Upper lobe of left lung (tissue), 6 donors: ENCODE data around the gene MUC13. TPM values are rescaled to one million over a fixed set of nuclear protein-coding genes. Genes with fewer than 3 reads are reported as not detected.

Experiments
- ATAC-seq, 2 donors: fragments of 200-7000 bp; cut with Tn5 transposase; one replicate each; pipeline ENCODE4 v1.9.1; 2022; ENCODE audit warnings: mild to moderate bottlenecking in 2 of 2, moderate library complexity in 2 of 2; ENCODE audit not compliant: low FRiP score in 2 of 2
- DNase-seq, 2 donors: peaks; one replicate each; pipeline ENCODE4 v3.0.0-alpha.2; 2019 to 2020
- H3K27ac ChIP-seq, 4 donors: fragments of 200-600 bp; sonication (generic); one replicate each; pipeline ENCODE4 v1.5.1; 2016 to 2019
- H3K27me3 ChIP-seq, 4 donors: fragments of 200-600 bp; sonication (generic); one replicate each; pipeline ENCODE4 v1.5.1; 2017 to 2019
- H3K36me3 ChIP-seq, 4 donors: fragments of 200-600 bp; sonication (generic); one replicate each; pipeline ENCODE4 v1.5.1; 2016 to 2019
- H3K4me1 ChIP-seq, 4 donors: fragments of 200-600 bp; sonication (generic); one replicate each; pipeline ENCODE4 v1.5.1; 2018 to 2019
- H3K4me3 ChIP-seq, 4 donors: fragments of 200-600 bp; sonication (generic); one replicate each; pipeline ENCODE4 v1.5.1; 2017 to 2019; ENCODE audit warnings: mild to moderate bottlenecking in 2 of 4, moderate library complexity in 1 of 4
- H3K9me3 ChIP-seq, 4 donors: fragments of 200-600 bp; sonication (generic); one replicate each; pipeline ENCODE4 v1.5.1; 2018 to 2019
- EP300 ChIP-seq, 4 donors: sonication (generic); formaldehyde crosslinking; IDR thresholded peaks; one replicate each; pipeline ENCODE4 v1.5.1; 2017; ENCODE audit warnings: antibody characterized with exemption in 4 of 4, control low read depth in 2 of 4
- POLR2A ChIP-seq, 4 donors: fragments of 450-650 bp; IDR thresholded peaks; one replicate each; pipeline ENCODE4 v1.5.1; 2016 to 2017; ENCODE audit warnings: antibody characterized with exemption in 4 of 4, mild to moderate bottlenecking in 2 of 4
- POLR2AphosphoS5 ChIP-seq, 2 donors: sonication (generic); formaldehyde crosslinking; IDR thresholded peaks; one replicate each; pipeline ENCODE4 v1.5.1; 2017; ENCODE audit warnings: antibody characterized with exemption in 2 of 2
- WGBS, 2 donors: methylation state at CpG; one replicate each; pipeline ENCODE4 v1.1.5; 2017 to 2018; 5-methylcytosine and 5-hydroxymethylcytosine counted together
- total RNA-seq, 6 donors: library from RNA; depleted of rRNA in 4 of 6; stranded (reverse); fragments of >200 nt in 4 of 6; gene quantifications; one replicate each; pipeline versions ENCODE4 v1.1.0 to v1.2.1, GENCODE V29; 2016 to 2021
- TF ChIP-seq, protein P1 (sequence below), 6 experiments: fragments of 450-650 bp in 4 of 6; fragments of 200-600 bp in 2 of 6; sonication (generic) in 2 of 6; IDR thresholded peaks; one replicate each; pipeline ENCODE4 v1.5.1; 2016 to 2019; ENCODE audit warnings: antibody characterized with exemption in 6 of 6
- donor health status: DM: no; HTN: no; CAD: no; lungs with moderate emphysema.
- donor health status: DM: no; HTN: yes; CAD: no; lungs with severe emphysema.

MUC13 gene
- total RNA-seq, 6 donors from 2014 or later: 0.15 to 3.6 (median 0.24) TPM; not detected in 2

DNA sequence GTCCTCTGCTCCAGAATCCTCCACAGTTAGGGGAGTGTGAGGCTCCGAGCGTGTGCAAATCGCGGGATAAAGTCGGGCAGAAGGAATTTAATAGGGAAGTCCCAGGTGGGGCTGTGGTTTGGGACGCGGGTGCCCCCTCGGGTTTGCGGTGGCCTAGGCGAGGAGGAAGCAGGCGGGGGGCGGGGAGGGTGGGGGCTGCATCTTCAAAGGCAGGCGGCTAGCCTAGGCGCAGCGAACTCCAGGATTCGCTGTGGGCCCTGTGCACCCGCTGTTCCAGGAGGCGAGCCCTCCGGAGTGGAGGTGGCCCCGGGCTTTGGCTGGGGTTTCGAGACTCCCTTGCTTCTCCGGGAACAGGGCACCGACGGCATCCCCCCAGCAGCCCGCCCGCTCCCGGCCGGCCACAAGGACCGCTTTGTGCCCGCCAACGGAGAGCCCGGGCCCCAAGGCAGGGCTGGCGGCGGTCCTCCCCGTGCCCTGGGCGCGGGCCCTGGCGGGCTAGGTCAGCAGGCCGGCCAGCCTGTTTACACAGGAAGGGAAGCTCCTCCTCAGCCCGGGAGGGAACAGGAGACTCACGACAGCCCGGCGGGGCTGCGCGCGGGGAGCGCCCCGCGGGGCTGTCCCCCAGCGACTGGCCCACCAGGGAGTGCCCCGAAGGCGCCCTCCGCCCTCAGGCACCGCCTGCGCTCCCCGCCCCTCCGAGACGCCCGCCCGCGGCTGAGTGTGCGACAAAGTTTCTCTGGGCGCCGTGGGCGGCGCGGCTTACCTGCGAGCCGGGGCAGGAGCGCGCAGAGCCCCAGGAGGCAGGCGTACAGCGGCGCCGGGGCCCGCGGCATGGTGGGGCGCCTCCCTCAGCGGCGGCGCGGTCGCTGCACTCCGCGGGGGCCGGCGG, 48.1 kb downstream of the MUC13 start:
- DNase-seq (peak; percentile 64 to 91), ATAC-seq (peak; percentile 61 to 79)
- Histone ChIP-seq H3K27ac (peak overlapping the region; percentile 88 to 94 (median 90)), H3K36me3 (no peaks in the 10 kb centered on the region), H3K4me1 (peaks cover 9 to 19% (median 15%) of the 10 kb centered on the region in 4 donors), H3K4me3 (peak overlapping the region; percentile 57 to 76 (median 73)), H3K27me3 (peaks cover 0 to 4% (median 0%) of the 10 kb centered on the region in 4 donors), H3K9me3 (no peaks in the 10 kb centered on the region)
- 7 to 35% methylated on average over 4 to 38 of the region's 87 CpGs for WGBS, 2 donors
- TF ChIP-seq POLR2AphosphoS5 (IDR thresholded peaks at IDR 0.05) (peak in 1 of 2 donors; percentile 68), EP300 (IDR thresholded peaks at IDR 0.05) (no peak), POLR2A (IDR thresholded peaks at IDR 0.05) (peak in 2 of 4 donors; percentile 42 to 56)
- TF ChIP-seq, protein P1, sequence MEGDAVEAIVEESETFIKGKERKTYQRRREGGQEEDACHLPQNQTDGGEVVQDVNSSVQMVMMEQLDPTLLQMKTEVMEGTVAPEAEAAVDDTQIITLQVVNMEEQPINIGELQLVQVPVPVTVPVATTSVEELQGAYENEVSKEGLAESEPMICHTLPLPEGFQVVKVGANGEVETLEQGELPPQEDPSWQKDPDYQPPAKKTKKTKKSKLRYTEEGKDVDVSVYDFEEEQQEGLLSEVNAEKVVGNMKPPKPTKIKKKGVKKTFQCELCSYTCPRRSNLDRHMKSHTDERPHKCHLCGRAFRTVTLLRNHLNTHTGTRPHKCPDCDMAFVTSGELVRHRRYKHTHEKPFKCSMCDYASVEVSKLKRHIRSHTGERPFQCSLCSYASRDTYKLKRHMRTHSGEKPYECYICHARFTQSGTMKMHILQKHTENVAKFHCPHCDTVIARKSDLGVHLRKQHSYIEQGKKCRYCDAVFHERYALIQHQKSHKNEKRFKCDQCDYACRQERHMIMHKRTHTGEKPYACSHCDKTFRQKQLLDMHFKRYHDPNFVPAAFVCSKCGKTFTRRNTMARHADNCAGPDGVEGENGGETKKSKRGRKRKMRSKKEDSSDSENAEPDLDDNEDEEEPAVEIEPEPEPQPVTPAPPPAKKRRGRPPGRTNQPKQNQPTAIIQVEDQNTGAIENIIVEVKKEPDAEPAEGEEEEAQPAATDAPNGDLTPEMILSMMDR (IDR thresholded peaks at IDR 0.05): peak in 3 of 6 experiments; percentile 12 to 23 (median 14)

DNA sequence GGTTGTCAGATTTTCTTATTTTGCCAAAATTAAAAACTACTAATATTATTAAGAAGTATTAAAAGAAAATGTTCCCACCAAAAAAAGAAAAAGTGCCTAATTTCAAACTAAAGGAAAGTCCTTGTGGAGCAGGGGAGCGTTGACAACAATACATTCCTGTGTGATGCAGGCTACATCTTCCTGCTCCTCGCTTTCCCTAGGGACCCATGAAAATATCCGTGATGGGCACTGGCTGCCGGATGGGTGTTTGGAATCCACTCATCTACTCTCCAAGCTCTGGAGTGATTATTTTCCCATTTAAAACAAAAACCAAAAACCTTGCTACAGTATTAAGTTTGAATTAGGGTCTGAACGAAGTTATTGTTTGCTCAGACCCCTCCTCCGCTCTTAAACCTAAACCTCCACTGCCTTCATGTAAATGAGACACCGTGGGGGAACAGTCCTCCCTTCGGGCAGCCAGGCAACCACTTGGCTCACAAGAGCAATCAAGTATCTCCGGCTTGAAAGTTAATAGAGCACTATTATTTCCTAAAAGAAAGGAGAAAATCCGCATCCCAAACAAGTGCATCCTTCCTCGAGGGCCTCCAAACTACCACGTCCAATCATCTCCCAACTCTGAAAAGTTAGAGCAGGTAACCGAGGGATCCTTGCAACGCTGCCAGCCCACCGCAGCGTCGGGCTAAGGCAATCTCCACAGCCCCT, 48.9 kb downstream of the MUC13 start:
- no peaks in the 10 kb centered on the region for H3K36me3 ChIP-seq
- no peak for ATAC-seq
- TF ChIP-seq, protein P1 (IDR thresholded peaks at IDR 0.05): no peak
- no peak for TF ChIP-seq EP300 (IDR thresholded peaks at IDR 0.05)
- TF ChIP-seq POLR2A (IDR thresholded peaks at IDR 0.05): no peak
- no peak for TF ChIP-seq POLR2AphosphoS5 (IDR thresholded peaks at IDR 0.05)
- WGBS, 2 donors: 48 to 57% methylated on average over 17 of the region's 17 CpGs
- H3K9me3 ChIP-seq: no peaks in the 10 kb centered on the region
- H3K27ac ChIP-seq: peak overlapping the region; percentile 88 to 94 (median 90)
- H3K4me1 ChIP-seq: peaks cover 9 to 19% (median 15%) of the 10 kb centered on the region in 4 donors
- H3K27me3 ChIP-seq: peaks cover 0 to 4% (median 0%) of the 10 kb centered on the region in 4 donors
- DNase-seq: no peak
- H3K4me3 ChIP-seq: peak overlapping the region; percentile 57 to 76 (median 73)

DNA sequence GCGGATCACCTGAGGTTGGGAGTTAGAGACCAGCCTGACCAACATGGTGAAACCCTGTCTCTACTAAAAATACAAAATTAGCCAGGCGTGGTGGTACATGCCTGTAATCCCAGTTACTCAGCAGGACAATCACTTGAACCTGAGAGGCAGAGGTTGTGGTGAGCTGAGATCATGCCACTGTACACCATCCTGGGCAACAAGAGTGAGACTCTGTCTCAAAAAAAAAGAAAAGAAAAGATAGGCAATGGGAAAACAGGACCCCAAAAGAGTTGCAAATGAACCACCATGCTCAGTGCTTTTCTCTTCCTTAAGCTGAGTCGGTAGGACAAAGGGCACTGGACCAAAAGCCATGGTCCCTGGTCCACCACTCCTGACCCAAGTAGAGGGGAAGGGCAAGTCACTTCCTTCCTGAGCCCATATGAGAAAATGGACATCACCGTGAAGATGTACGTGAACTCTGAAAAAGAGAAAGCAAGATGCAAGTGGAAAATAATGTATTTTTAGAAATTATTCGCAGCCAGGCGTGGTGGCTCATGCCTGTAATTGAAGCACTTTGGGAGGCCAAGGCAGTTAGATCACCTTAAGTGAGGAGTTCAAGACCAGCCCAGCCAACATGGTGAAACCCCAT, 50.0 kb downstream of the MUC13 start:
- TF ChIP-seq EP300 (IDR thresholded peaks at IDR 0.05): no peak
- TF ChIP-seq, protein P1 (IDR thresholded peaks at IDR 0.05): no peak
- no peak for TF ChIP-seq POLR2A (IDR thresholded peaks at IDR 0.05)
- TF ChIP-seq POLR2AphosphoS5 (IDR thresholded peaks at IDR 0.05): no peak
- Histone ChIP-seq H3K9me3 (no peaks in the 10 kb centered on the region), H3K27ac (no peak overlapping the region), H3K36me3 (no peaks in the 10 kb centered on the region), H3K4me1 (peaks cover 10 to 24% (median 19%) of the 10 kb centered on the region in 4 donors), H3K27me3 (peaks cover 0 to 4% (median 0%) of the 10 kb centered on the region in 4 donors), H3K4me3 (no peak overlapping the region)
- ATAC-seq (no peak), DNase-seq (no peak)
- WGBS, 2 donors: 69 to 74% methylated on average over 7 of the region's 7 CpGs

DNA sequence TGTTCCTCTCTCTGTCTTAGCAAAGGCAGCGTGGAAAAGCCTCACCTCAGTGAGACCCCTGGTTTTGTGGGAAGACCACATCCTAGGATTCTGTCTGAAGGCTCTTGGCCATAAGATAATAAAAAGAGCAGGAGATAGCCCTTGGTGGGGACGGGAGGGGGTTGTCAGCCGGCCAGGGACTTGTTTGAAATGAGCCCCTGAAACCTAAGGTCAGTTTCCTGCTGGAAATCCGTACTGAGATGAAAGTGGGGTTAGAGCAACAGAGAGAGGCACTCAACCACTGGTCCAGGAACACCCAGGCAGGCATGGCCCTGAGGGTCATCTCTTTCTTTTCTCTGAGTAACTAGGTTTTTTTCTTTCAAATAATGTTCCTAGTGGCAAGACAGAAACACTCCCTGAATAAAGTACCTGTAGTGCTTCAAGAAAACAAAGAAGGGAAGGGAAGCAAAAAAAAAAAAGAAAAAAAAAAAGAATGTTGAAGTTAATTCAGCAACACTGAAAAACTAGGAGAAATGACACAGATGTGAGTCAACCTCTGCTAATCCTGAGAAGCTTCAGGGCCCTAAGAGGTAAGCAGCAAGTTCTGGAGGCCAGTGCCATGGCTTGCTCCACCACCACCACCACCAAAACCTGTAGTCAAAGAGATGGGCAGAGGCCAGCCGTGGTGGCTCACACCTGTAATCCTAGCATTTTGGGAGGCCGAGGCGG, 50.6 kb downstream of the MUC13 start:
- Histone ChIP-seq H3K4me3 (no peak overlapping the region), H3K27ac (no peak overlapping the region), H3K36me3 (no peaks in the 10 kb centered on the region), H3K4me1 (peaks cover 17 to 30% (median 26%) of the 10 kb centered on the region in 4 donors), H3K9me3 (no peaks in the 10 kb centered on the region), H3K27me3 (peaks cover 0 to 4% (median 0%) of the 10 kb centered on the region in 4 donors)
- no peak for ATAC-seq
- WGBS, 2 donors: 84 to 88% methylated on average over 6 of the region's 7 CpGs
- TF ChIP-seq POLR2A (IDR thresholded peaks at IDR 0.05) (no peak), POLR2AphosphoS5 (IDR thresholded peaks at IDR 0.05) (no peak), EP300 (IDR thresholded peaks at IDR 0.05) (no peak)
- TF ChIP-seq, protein P1 (IDR thresholded peaks at IDR 0.05): no peak
- DNase-seq: no peak
